Fibroblast of lung (primary cell): ENCODE measurements around the gene CLN5.
"Not testable (repeated sequence)": the region's sequence is repeated elsewhere in the genome, so short reads cannot be mapped to it uniquely, and the experiment has no call there.

Experiments
- EZH2 ChIP-seq: IDR thresholded peaks from 2 replicates; pipeline ENCODE4 v1.5.1; 2012; ENCODE audit warnings: low read length, control low read depth, mild to moderate bottlenecking; ENCODE audit errors: missing control alignments
- TF ChIP-seq, protein P1 (sequence below), 2 donors: IDR thresholded peaks in 1 of 2; conservative IDR thresholded peaks in 1 of 2; 1 replicate in 1 of 2; 2 replicates in 1 of 2; pipeline ENCODE4 v1.5.1; 2011 to 2012; ENCODE audit warnings: low read length in 2 of 2, control low read depth in 1 of 2, inconsistent platforms in 1 of 2, low read depth in 1 of 2, mild to moderate bottlenecking in 1 of 2

DNA sequence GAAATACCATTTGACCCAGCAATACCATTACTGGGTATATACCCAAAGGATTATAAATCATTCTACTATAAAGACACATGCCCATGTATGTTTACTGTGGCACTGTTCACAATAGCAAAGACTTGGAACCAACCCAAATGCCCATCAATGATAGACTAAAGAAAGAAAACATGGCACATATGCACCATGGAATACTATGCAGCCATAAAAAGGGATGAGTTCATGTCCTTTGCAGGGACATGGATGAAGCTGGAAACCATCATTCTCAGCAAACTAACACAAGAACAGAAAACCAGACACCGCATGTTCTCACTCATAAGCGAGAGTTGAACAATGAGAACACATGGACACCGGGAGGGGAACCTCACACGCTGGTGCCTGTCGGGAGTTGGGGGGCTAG lies 17.8 kb downstream of the CLN5 start:
- TF ChIP-seq, protein P1, sequence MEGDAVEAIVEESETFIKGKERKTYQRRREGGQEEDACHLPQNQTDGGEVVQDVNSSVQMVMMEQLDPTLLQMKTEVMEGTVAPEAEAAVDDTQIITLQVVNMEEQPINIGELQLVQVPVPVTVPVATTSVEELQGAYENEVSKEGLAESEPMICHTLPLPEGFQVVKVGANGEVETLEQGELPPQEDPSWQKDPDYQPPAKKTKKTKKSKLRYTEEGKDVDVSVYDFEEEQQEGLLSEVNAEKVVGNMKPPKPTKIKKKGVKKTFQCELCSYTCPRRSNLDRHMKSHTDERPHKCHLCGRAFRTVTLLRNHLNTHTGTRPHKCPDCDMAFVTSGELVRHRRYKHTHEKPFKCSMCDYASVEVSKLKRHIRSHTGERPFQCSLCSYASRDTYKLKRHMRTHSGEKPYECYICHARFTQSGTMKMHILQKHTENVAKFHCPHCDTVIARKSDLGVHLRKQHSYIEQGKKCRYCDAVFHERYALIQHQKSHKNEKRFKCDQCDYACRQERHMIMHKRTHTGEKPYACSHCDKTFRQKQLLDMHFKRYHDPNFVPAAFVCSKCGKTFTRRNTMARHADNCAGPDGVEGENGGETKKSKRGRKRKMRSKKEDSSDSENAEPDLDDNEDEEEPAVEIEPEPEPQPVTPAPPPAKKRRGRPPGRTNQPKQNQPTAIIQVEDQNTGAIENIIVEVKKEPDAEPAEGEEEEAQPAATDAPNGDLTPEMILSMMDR (conservative IDR thresholded peaks at IDR 0.05 in 1 of 2, IDR thresholded peaks at IDR 0.05 in 1 of 2; ENCODE audit: low read depth in 1 of 2, low read length in 2 of 2): not testable (repeated sequence)
- not testable (repeated sequence) for TF ChIP-seq EZH2
